Upper lobe of left lung (tissue), 6 donors: ENCODE measurements around the gene KLF6. TPM values are rescaled to one million over a fixed set of nuclear protein-coding genes. Genes with fewer than 3 reads are reported as not detected.

ENCODE experiments used
- ATAC-seq, 2 donors: fragments of 200-7000 bp; cut with Tn5 transposase; one replicate each; pipeline ENCODE4 v1.9.1; 2022; ENCODE audit warnings: mild to moderate bottlenecking in 2 of 2, moderate library complexity in 2 of 2; ENCODE audit not compliant: low FRiP score in 2 of 2
- DNase-seq, 2 donors: peaks; one replicate each; pipeline ENCODE4 v3.0.0-alpha.2; 2019 to 2020
- H3K27ac ChIP-seq, 4 donors: fragments of 200-600 bp; sonication (generic); one replicate each; pipeline ENCODE4 v1.5.1; 2016 to 2019
- H3K27me3 ChIP-seq, 4 donors: fragments of 200-600 bp; sonication (generic); one replicate each; pipeline ENCODE4 v1.5.1; 2017 to 2019
- H3K36me3 ChIP-seq, 4 donors: fragments of 200-600 bp; sonication (generic); one replicate each; pipeline ENCODE4 v1.5.1; 2016 to 2019
- H3K4me1 ChIP-seq, 4 donors: fragments of 200-600 bp; sonication (generic); one replicate each; pipeline ENCODE4 v1.5.1; 2018 to 2019
- H3K4me3 ChIP-seq, 4 donors: fragments of 200-600 bp; sonication (generic); one replicate each; pipeline ENCODE4 v1.5.1; 2017 to 2019; ENCODE audit warnings: mild to moderate bottlenecking in 2 of 4, moderate library complexity in 1 of 4
- H3K9me3 ChIP-seq, 4 donors: fragments of 200-600 bp; sonication (generic); one replicate each; pipeline ENCODE4 v1.5.1; 2018 to 2019
- CTCF ChIP-seq, 6 experiments: fragments of 450-650 bp in 4 of 6; fragments of 200-600 bp in 2 of 6; sonication (generic) in 2 of 6; IDR thresholded peaks; one replicate each; pipeline ENCODE4 v1.5.1; 2016 to 2019; ENCODE audit warnings: antibody characterized with exemption in 6 of 6
- EP300 ChIP-seq, 4 donors: sonication (generic); formaldehyde crosslinking; IDR thresholded peaks; one replicate each; pipeline ENCODE4 v1.5.1; 2017; ENCODE audit warnings: antibody characterized with exemption in 4 of 4, control low read depth in 2 of 4
- POLR2A ChIP-seq, 4 donors: fragments of 450-650 bp; IDR thresholded peaks; one replicate each; pipeline ENCODE4 v1.5.1; 2016 to 2017; ENCODE audit warnings: antibody characterized with exemption in 4 of 4, mild to moderate bottlenecking in 2 of 4
- POLR2AphosphoS5 ChIP-seq, 2 donors: sonication (generic); formaldehyde crosslinking; IDR thresholded peaks; one replicate each; pipeline ENCODE4 v1.5.1; 2017; ENCODE audit warnings: antibody characterized with exemption in 2 of 2
- WGBS, 2 donors: methylation state at CpG; one replicate each; pipeline ENCODE4 v1.1.5; 2017 to 2018; 5-methylcytosine and 5-hydroxymethylcytosine counted together
- total RNA-seq, 6 donors: library from RNA; depleted of rRNA in 4 of 6; stranded (reverse); fragments of >200 nt in 4 of 6; gene quantifications; one replicate each; pipeline versions ENCODE4 v1.1.0 to v1.2.1, GENCODE V29; 2016 to 2021
- donor health status: DM: no; HTN: no; CAD: no; lungs with moderate emphysema.
- donor health status: DM: no; HTN: yes; CAD: no; lungs with severe emphysema.

KLF6 gene
- total RNA-seq, 6 donors from 2014 or later: 164 to 439 (median 249) TPM

GRCh38 chr10:3827266-3827665 lies 42.3 kb upstream of the KLF6 start:
- Histone ChIP-seq H3K4me1 (peaks cover 11 to 35% (median 29%) of the 10 kb centered on the region in 4 donors), H3K4me3 (no peak overlapping the region), H3K36me3 (no peaks in the 10 kb centered on the region), H3K9me3 (no peaks in the 10 kb centered on the region), H3K27me3 (no peaks in the 10 kb centered on the region), H3K27ac (peak overlapping the region in 3 of 4 donors; percentile 40 to 71 (median 43))
- 84 to 96% methylated on average over 10 of the region's 10 CpGs for WGBS, 2 donors
- DNase-seq (no peak), ATAC-seq (no peak)
- TF ChIP-seq POLR2AphosphoS5 (IDR thresholded peaks at IDR 0.05) (no peak), CTCF (IDR thresholded peaks at IDR 0.05) (no peak), EP300 (IDR thresholded peaks at IDR 0.05) (no peak), POLR2A (IDR thresholded peaks at IDR 0.05) (no peak)

- Histone ChIP-seq H3K27me3 (no peaks in the 10 kb centered on the region), H3K4me3 (no peak overlapping the region), H3K27ac (peak overlapping the region in 2 of 4 donors; percentile 13 to 52), H3K36me3 (no peaks in the 10 kb centered on the region), H3K9me3 (no peaks in the 10 kb centered on the region), H3K4me1 (peaks cover 6 to 21% (median 21%) of the 10 kb centered on the region in 4 donors)
- 96% methylated on average over 21 of the region's 21 CpGs for WGBS, 2 donors
- TF ChIP-seq POLR2A (IDR thresholded peaks at IDR 0.05) (no peak), CTCF (IDR thresholded peaks at IDR 0.05) (no peak), EP300 (IDR thresholded peaks at IDR 0.05) (no peak), POLR2AphosphoS5 (IDR thresholded peaks at IDR 0.05) (no peak)
- peak in 1 of 2 donors; percentile 54 for ATAC-seq
- DNase-seq: peak in 1 of 2 donors; percentile 61
Measured at GRCh38 chr10:3825862-3826351, 40.9 kb upstream of the KLF6 start.

- TF ChIP-seq POLR2AphosphoS5 (IDR thresholded peaks at IDR 0.05): no peak
- no peak for TF ChIP-seq POLR2A (IDR thresholded peaks at IDR 0.05)
- no peak for TF ChIP-seq CTCF (IDR thresholded peaks at IDR 0.05)
- no peak for TF ChIP-seq EP300 (IDR thresholded peaks at IDR 0.05)
- H3K9me3 ChIP-seq: no peaks in the 10 kb centered on the region
- no peaks in the 10 kb centered on the region for H3K36me3 ChIP-seq
- 68 to 74% methylated on average over 6 of the region's 6 CpGs for WGBS, 2 donors
- DNase-seq (no peak), ATAC-seq (peak in 1 of 2 donors; percentile 83)
- H3K27me3 ChIP-seq: no peaks in the 10 kb centered on the region
- peak overlapping the region in 1 of 4 donors; percentile 52 for H3K27ac ChIP-seq
- H3K4me3 ChIP-seq: no peak overlapping the region
- H3K4me1 ChIP-seq: peaks cover 6 to 15% (median 14%) of the 10 kb centered on the region in 4 donors
Measured at GRCh38 chr10:3825244-3825643, 40.2 kb upstream of the KLF6 start.

GRCh38 chr10:3822541-3823330 lies 37.7 kb upstream of the KLF6 start:
- H3K9me3 ChIP-seq: no peaks in the 10 kb centered on the region
- H3K4me3 ChIP-seq: no peak overlapping the region
- WGBS, 2 donors: 94 to 95% methylated on average over 10 of the region's 10 CpGs
- no peaks in the 10 kb centered on the region for H3K36me3 ChIP-seq
- ATAC-seq (no peak), DNase-seq (no peak)
- TF ChIP-seq POLR2A (IDR thresholded peaks at IDR 0.05): no peak
- TF ChIP-seq CTCF (IDR thresholded peaks at IDR 0.05): no peak
- no peak for TF ChIP-seq EP300 (IDR thresholded peaks at IDR 0.05)
- TF ChIP-seq POLR2AphosphoS5 (IDR thresholded peaks at IDR 0.05): no peak
- no peaks in the 10 kb centered on the region for H3K4me1 ChIP-seq
- no peak overlapping the region for H3K27ac ChIP-seq
- H3K27me3 ChIP-seq: no peaks in the 10 kb centered on the region
